ENCODE results near the gene FKBP1A. TPM values are rescaled to one million over a fixed set of nuclear protein-coding genes. Genes with fewer than 3 reads are reported as not detected.
A peak's percentile ranks its signal among the peaks of the same experiment; 100 is the strongest.

Gene FKBP1A
- total and polyA plus RNA-seq, 2 donors = 96.6 to 253 TPM

GRCh38 chr20:1333462-1334369, 59.1 kb downstream of the FKBP1A start:
- DNase-seq (ENCODE audit: extremely low spot score) = no peak
- 83% methylated on average over 11 of the region's 11 CpGs for WGBS
- H3K4me3 ChIP-seq (ENCODE audit: low read depth, low read length) = no peak overlapping the region
- no peak overlapping the region for H3K27ac ChIP-seq (ENCODE audit: low read depth)
- H3K4me1 ChIP-seq (ENCODE audit: insufficient read depth) = no peaks in the 10 kb centered on the region
- no peaks in the 10 kb centered on the region for H3K36me3 ChIP-seq (ENCODE audit: insufficient read depth)

GRCh38 chr20:1332749-1333300, 60.0 kb downstream of the FKBP1A start:
- Histone ChIP-seq H3K4me1 (ENCODE audit: insufficient read depth) (no peaks in the 10 kb centered on the region), H3K27ac (ENCODE audit: low read depth) (no peak overlapping the region), H3K36me3 (ENCODE audit: insufficient read depth) (no peaks in the 10 kb centered on the region), H3K4me3 (ENCODE audit: low read depth, low read length) (no peak overlapping the region)
- WGBS = 88% methylated on average over 2 of the region's 2 CpGs
- DNase-seq (ENCODE audit: extremely low spot score) = no peak

GRCh38 chr20:1331801-1332453, 60.9 kb downstream of the FKBP1A start:
- Histone ChIP-seq H3K4me1 (ENCODE audit: insufficient read depth) (no peaks in the 10 kb centered on the region), H3K4me3 (ENCODE audit: low read depth, low read length) (no peak overlapping the region), H3K27ac (ENCODE audit: low read depth) (no peak overlapping the region), H3K36me3 (ENCODE audit: insufficient read depth) (no peaks in the 10 kb centered on the region)
- WGBS = 98% methylated on average over 6 of the region's 6 CpGs
- DNase-seq (ENCODE audit: extremely low spot score) = no peak

GRCh38 chr20:1331101-1331500, 61.8 kb downstream of the FKBP1A start:
- no peaks in the 10 kb centered on the region for H3K4me1 ChIP-seq (ENCODE audit: insufficient read depth)
- 93% methylated on average over 2 of the region's 2 CpGs for WGBS

GRCh38 chr20:1330075-1330830, 62.6 kb downstream of the FKBP1A start:
- Histone ChIP-seq H3K4me1 (ENCODE audit: insufficient read depth) (no peaks in the 10 kb centered on the region), H3K4me3 (ENCODE audit: low read depth, low read length) (no peak overlapping the region), H3K27ac (ENCODE audit: low read depth) (peak overlapping the region; percentile 65), H3K36me3 (ENCODE audit: insufficient read depth) (no peaks in the 10 kb centered on the region)
- DNase-seq (ENCODE audit: extremely low spot score) = no peak
- 75% methylated on average over 6 of the region's 6 CpGs for WGBS

More at GRCh38 chr20:1331101-1331500, 61.8 kb downstream of the FKBP1A start:
- Histone ChIP-seq H3K4me3 (ENCODE audit: low read depth, low read length) (no peak overlapping the region), H3K36me3 (ENCODE audit: insufficient read depth) (no peaks in the 10 kb centered on the region), H3K27ac (ENCODE audit: low read depth) (no peak overlapping the region)
- DNase-seq (ENCODE audit: extremely low spot score) = no peak

- H3K36me3 ChIP-seq (ENCODE audit: insufficient read depth) = no peaks in the 10 kb centered on the region
- no peak for DNase-seq (ENCODE audit: extremely low spot score)
- H3K27ac ChIP-seq (ENCODE audit: low read depth) = peak within 1 kb of the TSS; percentile 69
- no peaks in the 10 kb centered on the region for H3K4me1 ChIP-seq (ENCODE audit: insufficient read depth)
- WGBS = 78% methylated on average over 8 of the region's 8 CpGs
- no peak within 1 kb of the TSS for H3K4me3 ChIP-seq (ENCODE audit: low read depth, low read length)
Measured at GRCh38 chr20:1328680-1329330, 64.0 kb downstream of the FKBP1A start, which contains the start of gene SDCBP2. TSS of gene SDCBP2 (minus strand) at chr20:1329139. CDS start at chr20:1320416, 8,723 bp downstream.

GRCh38 chr20:1327827-1328679, 64.8 kb downstream of the FKBP1A start:
- WGBS = 87% methylated on average over 7 of the region's 7 CpGs
- no peak overlapping the region for H3K4me3 ChIP-seq (ENCODE audit: low read depth, low read length)
- H3K27ac ChIP-seq (ENCODE audit: low read depth) = peak overlapping the region; percentile 69
- H3K36me3 ChIP-seq (ENCODE audit: insufficient read depth) = no peaks in the 10 kb centered on the region
- DNase-seq (ENCODE audit: extremely low spot score) = no peak
- H3K4me1 ChIP-seq (ENCODE audit: insufficient read depth) = no peaks in the 10 kb centered on the region

GRCh38 chr20:1327241-1327653, 65.6 kb downstream of the FKBP1A start:
- no peaks in the 10 kb centered on the region for H3K4me1 ChIP-seq (ENCODE audit: insufficient read depth)
- DNase-seq (ENCODE audit: extremely low spot score) = no peak

GRCh38 chr20:1326031-1326930, 66.6 kb downstream of the FKBP1A start:
- Histone ChIP-seq H3K27ac (ENCODE audit: low read depth) (peak overlapping the region; percentile 93), H3K36me3 (ENCODE audit: insufficient read depth) (no peaks in the 10 kb centered on the region), H3K4me3 (ENCODE audit: low read depth, low read length) (peak overlapping the region; percentile 77), H3K4me1 (ENCODE audit: insufficient read depth) (no peaks in the 10 kb centered on the region)
- no peak for DNase-seq (ENCODE audit: extremely low spot score)
- 30% methylated on average over 10 of the region's 10 CpGs for WGBS

More at GRCh38 chr20:1327241-1327653, 65.6 kb downstream of the FKBP1A start:
- Histone ChIP-seq H3K27ac (ENCODE audit: low read depth) (no peak overlapping the region), H3K36me3 (ENCODE audit: insufficient read depth) (no peaks in the 10 kb centered on the region), H3K4me3 (ENCODE audit: low read depth, low read length) (no peak overlapping the region)
- 73% methylated on average over 8 of the region's 8 CpGs for WGBS

- Histone ChIP-seq H3K36me3 (ENCODE audit: insufficient read depth) (no peaks in the 10 kb centered on the region), H3K4me3 (ENCODE audit: low read depth, low read length) (peak overlapping the region; percentile 77), H3K27ac (ENCODE audit: low read depth) (peak overlapping the region; percentile 93), H3K4me1 (ENCODE audit: insufficient read depth) (no peaks in the 10 kb centered on the region)
- under 1% methylated on average over 56 of the region's 56 CpGs for WGBS
- peak; percentile 93 for DNase-seq (ENCODE audit: extremely low spot score)
Measured at GRCh38 chr20:1325173-1326030, 67.5 kb downstream of the FKBP1A start.
